DND-41 (cell line): ENCODE measurements around the gene LUZP2.

Source experiments
- CTCF ChIP-seq: IDR thresholded peaks from 2 replicates; pipeline ENCODE4 v1.5.1; 2012; ENCODE audit warnings: borderline replicate concordance, low read length, moderate library complexity, mild to moderate bottlenecking; ENCODE audit not compliant: poor library complexity, severe bottlenecking; ENCODE audit errors: extremely low read depth
- EZH2 ChIP-seq: IDR thresholded peaks from 3 replicates; pipeline ENCODE4 v1.6.1; 2012; ENCODE audit warnings: borderline replicate concordance, low read depth, mild to moderate bottlenecking, moderate library complexity, low read length, inconsistent platforms; ENCODE audit not compliant: severe bottlenecking

GRCh38 chr11:24589064-24589463 is 92.2 kb downstream of the LUZP2 start:
- TF ChIP-seq CTCF (no peak), EZH2 (no peak)
